ENCODE data around the gene TCERG1L. TPM values are rescaled to one million over a fixed set of nuclear protein-coding genes. Genes with fewer than 3 reads are reported as not detected.

Gene TCERG1L
- total RNA-seq, 6 experiments from 2014 or later, result not detected

DNA sequence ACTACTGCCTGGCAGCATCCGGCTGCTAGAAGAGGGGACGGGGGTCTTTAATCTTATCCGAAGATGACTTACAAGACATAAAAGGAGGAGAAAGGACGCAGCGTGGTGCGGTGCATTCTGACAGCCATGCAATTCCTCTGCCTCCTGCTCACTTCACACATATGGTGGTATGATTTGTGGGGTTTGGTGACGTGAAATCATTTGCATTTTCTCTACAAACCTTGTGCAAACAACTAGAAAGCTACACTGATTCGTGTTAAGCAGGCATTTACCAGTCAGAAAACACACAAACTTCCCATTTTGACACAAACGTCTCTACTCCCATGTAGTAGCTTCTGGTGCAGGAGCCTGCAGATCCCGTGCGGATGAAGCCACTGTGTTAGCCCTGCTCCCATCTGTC, 6.8 kb upstream of the TCERG1L start:
- WGBS (ENCODE audit: insufficient coverage, low coverage, low lambda C conversion rate, missing lambda C conversion rate), result 57% methylated on average over 7 of the region's 11 CpGs
- no peaks in the 10 kb centered on the region for H3K4me1 ChIP-seq

DNA sequence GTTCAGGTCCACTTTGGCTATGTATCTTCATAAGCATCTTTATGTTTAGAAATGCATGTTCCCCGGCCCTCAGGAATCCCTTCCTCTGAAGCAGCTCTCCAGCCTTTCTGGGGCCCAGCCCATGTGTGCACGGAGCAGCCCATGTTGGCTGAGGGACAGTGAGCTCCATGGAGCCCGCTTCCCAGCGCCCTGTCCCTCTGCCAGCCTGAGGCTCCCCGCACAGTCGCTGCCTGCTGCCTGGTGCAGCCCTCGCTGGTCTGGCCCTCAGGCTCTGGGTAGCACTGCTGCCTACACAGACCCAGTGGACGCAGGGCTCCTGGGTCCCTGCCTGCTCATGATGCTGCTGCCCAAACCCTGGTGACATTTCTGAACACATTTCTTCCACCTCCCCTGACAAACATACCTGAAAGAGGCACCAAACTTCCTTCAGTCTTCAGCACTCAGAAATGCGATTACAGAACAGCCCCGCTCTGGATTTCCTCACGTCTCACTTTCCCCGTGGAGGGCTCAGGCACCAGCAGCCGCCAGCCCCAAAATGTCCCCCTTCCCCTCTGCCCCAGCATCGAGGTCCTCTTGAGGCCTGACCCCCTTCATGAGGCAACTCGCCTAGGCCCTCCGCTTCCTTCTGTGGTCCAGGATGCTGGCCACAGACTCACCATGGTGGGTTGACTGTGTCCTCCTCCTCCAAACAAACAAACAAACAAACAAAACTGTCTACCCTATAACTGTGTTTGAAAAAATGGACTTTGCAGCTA, 5.0 kb upstream of the TCERG1L start:
- 61% methylated on average over 7 of the region's 16 CpGs for WGBS (ENCODE audit: insufficient coverage, low coverage, low lambda C conversion rate, missing lambda C conversion rate)
- no peaks in the 10 kb centered on the region for H3K36me3 ChIP-seq
- no peaks in the 10 kb centered on the region for H3K4me1 ChIP-seq
- ATAC-seq, result no peak
- no peak overlapping the region for H3K4me3 ChIP-seq
- no peak for TF ChIP-seq CTCF (IDR thresholded peaks at IDR 0.05)
- TF ChIP-seq POLR2A (IDR thresholded peaks at IDR 0.05), result no peak
- no peak overlapping the region for H3K27ac ChIP-seq
- H3K27me3 ChIP-seq, result peaks cover 5 to 10% of the 10 kb centered on the region in 2 donors
- no peaks in the 10 kb centered on the region for H3K9me3 ChIP-seq
- DNase-seq, result peak in 1 of 3 donors; percentile 38
- intact Hi-C loops (cut with DNase I), result no loop called here

More for the DNA sequence above, 6.8 kb upstream of the TCERG1L start:
- H3K27ac ChIP-seq, result no peak overlapping the region
- H3K27me3 ChIP-seq, result no peaks in the 10 kb centered on the region
- H3K4me3 ChIP-seq, result no peak overlapping the region
- intact Hi-C loops (cut with DNase I), result no loop called here
- no peak for TF ChIP-seq POLR2A (IDR thresholded peaks at IDR 0.05)
- TF ChIP-seq CTCF (IDR thresholded peaks at IDR 0.05), result no peak
- ATAC-seq (no peak), DNase-seq (no peak)
- no peaks in the 10 kb centered on the region for H3K36me3 ChIP-seq
- no peaks in the 10 kb centered on the region for H3K9me3 ChIP-seq

- no peak overlapping the region for H3K4me3 ChIP-seq
- WGBS (ENCODE audit: insufficient coverage, low coverage, low lambda C conversion rate, missing lambda C conversion rate), result 54% methylated on average over 8 of the region's 9 CpGs
- no peak for TF ChIP-seq POLR2A (IDR thresholded peaks at IDR 0.05)
- no peak for TF ChIP-seq CTCF (IDR thresholded peaks at IDR 0.05)
- no peaks in the 10 kb centered on the region for H3K36me3 ChIP-seq
- peaks cover 5 to 17% of the 10 kb centered on the region in 2 donors for H3K27me3 ChIP-seq
- ATAC-seq (no peak), DNase-seq (no peak)
- intact Hi-C loops (cut with DNase I), result no loop called here
- peaks cover 0 to 8% (median 0%) of the 10 kb centered on the region in 4 donors for H3K4me1 ChIP-seq
- H3K27ac ChIP-seq, result no peak overlapping the region
- H3K9me3 ChIP-seq, result no peaks in the 10 kb centered on the region
Observed at GRCh38 chr10:131315344-131315743, 3.8 kb upstream of the TCERG1L start.

GRCh38 chr10:131314799-131315198, 3.3 kb upstream of the TCERG1L start:
- DNase-seq (peak in 1 of 3 donors; percentile 45), ATAC-seq (no peak)
- no peak for TF ChIP-seq POLR2A (IDR thresholded peaks at IDR 0.05)
- TF ChIP-seq CTCF (IDR thresholded peaks at IDR 0.05), result no peak
- WGBS (ENCODE audit: insufficient coverage, low coverage, low lambda C conversion rate, missing lambda C conversion rate), result 58% methylated on average over 9 of the region's 10 CpGs
- intact Hi-C loops (cut with DNase I), result no loop called here
- Histone ChIP-seq H3K36me3 (no peaks in the 10 kb centered on the region), H3K4me3 (no peak overlapping the region), H3K9me3 (no peaks in the 10 kb centered on the region), H3K4me1 (peaks cover 0 to 8% (median 0%) of the 10 kb centered on the region in 4 donors), H3K27me3 (peaks cover 5 to 22% of the 10 kb centered on the region in 2 donors), H3K27ac (no peak overlapping the region)
